ENCODE measurements around the gene NT5C3A. TPM values are rescaled to one million over a fixed set of nuclear protein-coding genes. Genes with fewer than 3 reads are reported as not detected.

NT5C3A gene
- total RNA-seq, 2 experiments from 2014 or later = 31.5 to 33.3 TPM

DNA sequence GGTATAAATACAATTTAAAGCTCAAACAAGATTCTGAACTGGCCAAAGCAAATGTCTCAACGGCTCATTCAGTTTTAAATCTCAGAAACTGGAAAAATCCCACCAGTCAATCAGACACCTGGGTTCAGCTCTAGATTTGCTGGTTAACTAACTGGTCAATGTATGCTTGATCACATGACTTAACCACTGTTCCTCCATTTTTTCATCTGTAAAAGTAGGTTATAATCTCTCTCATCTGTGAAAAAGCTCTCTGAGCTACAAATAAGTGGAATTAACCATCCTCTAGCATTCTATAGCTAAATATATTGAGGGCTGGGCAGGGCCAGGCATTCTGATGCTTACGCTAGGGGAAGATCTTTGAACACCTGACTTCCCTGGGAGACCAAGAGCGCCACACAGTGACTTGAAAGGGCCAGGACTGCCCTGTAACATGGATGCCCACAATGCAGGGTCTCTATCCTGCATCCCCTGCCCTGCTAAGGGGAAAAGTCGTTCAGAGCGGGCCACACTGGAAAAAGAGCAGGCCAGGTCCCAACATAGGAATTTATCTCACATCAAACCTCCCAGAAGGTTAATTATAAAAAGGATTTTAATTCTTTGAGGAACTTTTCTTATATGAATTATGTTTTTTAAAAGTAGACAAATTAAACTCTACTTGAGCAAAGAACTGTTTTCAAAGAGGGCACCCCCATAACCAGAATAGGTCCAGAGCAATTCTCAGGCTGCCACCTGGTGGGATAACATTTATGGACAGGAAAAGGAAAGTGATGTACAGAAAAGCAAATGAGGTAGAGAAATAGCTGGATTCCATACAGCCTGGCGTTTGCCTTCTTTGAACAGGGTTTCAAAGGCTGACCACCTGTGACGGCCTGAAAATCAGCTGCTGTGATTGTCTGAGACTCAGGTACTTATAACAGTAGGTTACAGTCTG lies 44.8 kb upstream of the NT5C3A start:
- Mint-ChIP-seq H3K36me3 (ENCODE audit: low read depth) (peaks cover 23% of the 10 kb centered on the region), H3K9me3 (no peaks in the 10 kb centered on the region), H3K4me3 (peak overlapping the region; percentile 90), H3K27me3 (peaks cover 13% of the 10 kb centered on the region), H3K27ac (peak overlapping the region; percentile 68), H3K4me1 (ENCODE audit: low read depth) (peaks cover 63% of the 10 kb centered on the region)
- Histone ChIP-seq H3K9me3 (ENCODE audit: control insufficient read depth in 1 of 2, insufficient read depth in 1 of 2, low read length in 2 of 2) (no peaks in the 10 kb centered on the region), H3K36me3 (ENCODE audit: insufficient read depth, low read length) (peaks cover 14% of the 10 kb centered on the region), H3K27me3 (ENCODE audit: control insufficient read depth in 1 of 2, insufficient read depth in 2 of 2, low read length in 2 of 2) (no peaks in the 10 kb centered on the region), H3K27ac (ENCODE audit: low read depth in 1 of 2, low read length in 2 of 2) (no peak overlapping the region), H3K4me1 (ENCODE audit: insufficient read depth, low read length) (peaks cover 34% of the 10 kb centered on the region), H3K4me3 (ENCODE audit: low read length) (no peak overlapping the region)
- DNase-seq (peak in 9 of 14 experiments; percentile 5 to 76 (median 42)), ATAC-seq (ENCODE audit: poor library complexity) (peak; percentile 48)
- TF ChIP-seq, protein P1, sequence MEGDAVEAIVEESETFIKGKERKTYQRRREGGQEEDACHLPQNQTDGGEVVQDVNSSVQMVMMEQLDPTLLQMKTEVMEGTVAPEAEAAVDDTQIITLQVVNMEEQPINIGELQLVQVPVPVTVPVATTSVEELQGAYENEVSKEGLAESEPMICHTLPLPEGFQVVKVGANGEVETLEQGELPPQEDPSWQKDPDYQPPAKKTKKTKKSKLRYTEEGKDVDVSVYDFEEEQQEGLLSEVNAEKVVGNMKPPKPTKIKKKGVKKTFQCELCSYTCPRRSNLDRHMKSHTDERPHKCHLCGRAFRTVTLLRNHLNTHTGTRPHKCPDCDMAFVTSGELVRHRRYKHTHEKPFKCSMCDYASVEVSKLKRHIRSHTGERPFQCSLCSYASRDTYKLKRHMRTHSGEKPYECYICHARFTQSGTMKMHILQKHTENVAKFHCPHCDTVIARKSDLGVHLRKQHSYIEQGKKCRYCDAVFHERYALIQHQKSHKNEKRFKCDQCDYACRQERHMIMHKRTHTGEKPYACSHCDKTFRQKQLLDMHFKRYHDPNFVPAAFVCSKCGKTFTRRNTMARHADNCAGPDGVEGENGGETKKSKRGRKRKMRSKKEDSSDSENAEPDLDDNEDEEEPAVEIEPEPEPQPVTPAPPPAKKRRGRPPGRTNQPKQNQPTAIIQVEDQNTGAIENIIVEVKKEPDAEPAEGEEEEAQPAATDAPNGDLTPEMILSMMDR (IDR thresholded peaks at IDR 0.05) = peak; percentile 68
- ChIA-PET CTCF (interaction anchor here (0.6 to 4.4 kb wide), 13 partner anchors 21 to 340 kb away, joined by 3 to 32 read pairs (median 6); partner anchors contain the start of genes BBS9, KBTBD2 and NT5C3A), POLR2A (interaction anchor here (0.6 to 3.2 kb wide), 9 partner anchors 22 to 261 kb away, joined by 3 to 28 read pairs (median 4); partner anchors contain the start of genes BBS9 and NT5C3A)
- intact Hi-C loops (cut with DNase I, micrococcal nuclease) = loop anchor here (1.0 to 5.0 kb wide), 12 partner anchors 44 to 620 kb away; partner anchors contain the start of genes KBTBD2 (in 1 of the 2), LSM5 (in 1 of the 2) and NT5C3A (in 1 of the 2)

GRCh38 chr7:33101906-33102305 lies 39.3 kb upstream of the NT5C3A start:
- ChIA-PET CTCF (no interaction called here), POLR2A (no interaction called here)
- intact Hi-C loops (cut with DNase I, micrococcal nuclease) = no loop called here
- no peak overlapping the region for H3K27ac Mint-ChIP-seq
- no peaks in the 10 kb centered on the region for H3K27me3 ChIP-seq (ENCODE audit: control insufficient read depth in 1 of 2, insufficient read depth in 2 of 2, low read length in 2 of 2)
- DNase-seq (no peak), ATAC-seq (ENCODE audit: poor library complexity) (no peak)
- peaks cover 53% of the 10 kb centered on the region for H3K36me3 ChIP-seq (ENCODE audit: insufficient read depth, low read length)
- H3K4me1 Mint-ChIP-seq (ENCODE audit: low read depth) = peaks cover 36% of the 10 kb centered on the region
- no peak overlapping the region for H3K27ac ChIP-seq (ENCODE audit: low read depth in 1 of 2, low read length in 2 of 2)
- peaks cover 9% of the 10 kb centered on the region for H3K4me1 ChIP-seq (ENCODE audit: insufficient read depth, low read length)
- no peaks in the 10 kb centered on the region for H3K9me3 ChIP-seq (ENCODE audit: control insufficient read depth in 1 of 2, insufficient read depth in 1 of 2, low read length in 2 of 2)
- H3K4me3 ChIP-seq (ENCODE audit: low read length) = no peak overlapping the region
- H3K4me3 Mint-ChIP-seq = no peak overlapping the region
- TF ChIP-seq, protein P1 (IDR thresholded peaks at IDR 0.05) = no peak
- H3K9me3 Mint-ChIP-seq = no peaks in the 10 kb centered on the region
- no peaks in the 10 kb centered on the region for H3K27me3 Mint-ChIP-seq
- H3K36me3 Mint-ChIP-seq (ENCODE audit: low read depth) = peaks cover 69% of the 10 kb centered on the region

DNA sequence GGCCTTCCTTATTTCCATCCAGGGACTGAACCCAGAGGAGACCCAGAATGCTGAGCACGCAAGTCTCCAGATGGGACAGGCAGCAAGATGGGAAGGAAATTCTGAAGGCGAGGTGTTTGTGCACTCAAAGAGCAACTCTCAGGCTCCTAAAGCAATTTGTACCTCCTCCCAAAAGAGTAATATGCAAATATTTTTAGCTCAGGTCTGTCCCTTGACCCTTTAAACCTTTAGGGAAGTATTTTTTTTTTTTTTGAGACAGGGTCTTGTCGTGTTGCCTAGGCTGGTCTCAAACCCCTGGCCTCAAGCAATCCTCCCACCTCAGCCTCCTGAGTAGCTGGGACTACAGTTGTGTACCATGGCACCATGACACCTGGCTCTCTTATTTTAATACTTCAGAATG lies 38.2 kb upstream of the NT5C3A start:
- Histone ChIP-seq H3K27me3 (ENCODE audit: control insufficient read depth in 1 of 2, insufficient read depth in 2 of 2, low read length in 2 of 2) (no peaks in the 10 kb centered on the region), H3K4me3 (ENCODE audit: low read length) (no peak overlapping the region), H3K27ac (ENCODE audit: low read depth in 1 of 2, low read length in 2 of 2) (no peak overlapping the region), H3K36me3 (ENCODE audit: insufficient read depth, low read length) (peaks cover 63% of the 10 kb centered on the region), H3K4me1 (ENCODE audit: insufficient read depth, low read length) (no peaks in the 10 kb centered on the region), H3K9me3 (ENCODE audit: control insufficient read depth in 1 of 2, insufficient read depth in 1 of 2, low read length in 2 of 2) (no peaks in the 10 kb centered on the region)
- DNase-seq = no peak
- intact Hi-C loops (cut with DNase I, micrococcal nuclease) = no loop called here
- no peaks in the 10 kb centered on the region for H3K9me3 Mint-ChIP-seq
- no peak overlapping the region for H3K4me3 Mint-ChIP-seq
- H3K27me3 Mint-ChIP-seq = no peaks in the 10 kb centered on the region
- peaks cover 80% of the 10 kb centered on the region for H3K36me3 Mint-ChIP-seq (ENCODE audit: low read depth)
- POLR2A ChIA-PET = interaction anchor here (1.2 kb wide), 1 partner anchor 38 kb away, joined by 3 read pairs; the partner anchor contains the start of gene NT5C3A
- no peak for ATAC-seq (ENCODE audit: poor library complexity)
- CTCF ChIA-PET = no interaction called here
- TF ChIP-seq, protein P1 (IDR thresholded peaks at IDR 0.05) = no peak
- H3K4me1 Mint-ChIP-seq (ENCODE audit: low read depth) = peaks cover 27% of the 10 kb centered on the region
- no peak overlapping the region for H3K27ac Mint-ChIP-seq

Measured in CD4-positive, alpha-beta T cell (primary cell).